A549 (cell line): ENCODE data around the gene RPL4.

Experiments
- CEBPB ChIP-seq, 2 experiments: fragments of >200 bp in 1 of 2; sonication (Bioruptor Twin) in 1 of 2; formaldehyde crosslinking in 1 of 2; IDR thresholded peaks; 2 replicates each; pipeline ENCODE4 v1.6.1; 2012 to 2016
- EHF ChIP-seq: fragments of 250-450 bp; sonication (Bioruptor Pico); IDR thresholded peaks from 2 replicates; pipeline ENCODE4 v1.5.0; 2020; ENCODE audit warnings: mild to moderate bottlenecking
- EP300 ChIP-seq, 2 experiments: fragments of >200 bp; sonication (Bioruptor Twin); formaldehyde crosslinking; IDR thresholded peaks; 2 replicates in 1 of 2; 3 replicates in 1 of 2; pipeline ENCODE4 v1.6.1; 2016 to 2017
- HDAC2 ChIP-seq: fragments of 200-600 bp; sonication (generic); IDR thresholded peaks from 2 replicates; pipeline ENCODE4 v1.6.1; 2016
- KDM1A ChIP-seq: fragments of 200-600 bp; sonication (generic); IDR thresholded peaks from 2 replicates; pipeline ENCODE4 v1.6.1; 2016; ENCODE audit warnings: low read depth, mild to moderate bottlenecking
- MYC ChIP-seq: IDR thresholded peaks from 2 replicates; pipeline ENCODE4 v1.6.1; 2012; ENCODE audit warnings: mild to moderate bottlenecking, inconsistent platforms, low read length, improper control_type of control experiment, borderline replicate concordance
- POLR2A ChIP-seq: IDR thresholded peaks from 2 replicates; pipeline ENCODE4 v1.6.1; 2012; ENCODE audit warnings: mild to moderate bottlenecking, low read length
- POLR2AphosphoS2 ChIP-seq: conservative IDR thresholded peaks from 2 replicates; pipeline ENCODE4 v1.6.1; 2012; ENCODE audit warnings: low read length, improper control_type of control experiment, inconsistent platforms
- RCOR1 ChIP-seq: fragments of 150-350 bp; IDR thresholded peaks from 2 replicates; pipeline ENCODE4 v1.6.1; 2014; ENCODE audit warnings: antibody characterized with exemption, low read length, low read depth
- SMC3 ChIP-seq: fragments of >200 bp; sonication (Bioruptor Twin); formaldehyde crosslinking; IDR thresholded peaks from 3 replicates; pipeline ENCODE4 v1.6.1; 2018; ENCODE audit warnings: inconsistent platforms
- ZFP36 ChIP-seq: fragments of 450-650 bp; IDR thresholded peaks from 2 replicates; pipeline ENCODE4 v1.6.1; 2014; ENCODE audit warnings: borderline replicate concordance; ENCODE audit not compliant: partially characterized antibody
- TF ChIP-seq, protein P1 (sequence below): fragments of >200 bp; sonication (Bioruptor Twin); formaldehyde crosslinking; IDR thresholded peaks from 3 replicates; pipeline ENCODE4 v1.5.1; 2016
- TF ChIP-seq, protein P2 (sequence below): IDR thresholded peaks from 2 replicates; pipeline ENCODE4 v1.6.1; 2012
- TF ChIP-seq, protein P3 (sequence below): IDR thresholded peaks from 2 replicates; pipeline ENCODE4 v1.6.1; 2012

DNA sequence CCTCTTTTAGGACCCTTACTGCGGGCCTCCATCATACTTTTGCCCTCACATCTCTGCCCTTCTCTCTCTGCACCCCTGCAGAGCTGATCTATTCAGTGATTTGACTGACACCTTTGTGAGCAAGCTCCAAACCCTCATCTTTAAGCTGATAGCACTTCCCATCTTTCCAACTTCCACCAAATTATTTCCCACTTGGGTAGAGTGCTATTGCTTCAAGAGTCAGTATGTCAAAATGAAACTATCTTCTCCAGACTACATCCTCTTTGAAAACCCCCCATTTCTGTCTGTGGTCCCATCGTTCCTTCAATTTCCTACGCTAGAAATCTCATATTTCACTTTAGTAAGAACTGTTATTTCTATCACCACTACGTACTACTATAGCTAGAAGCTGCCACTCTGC, 20.2 kb upstream of the RPL4 start:
- TF ChIP-seq POLR2A (no peak), CEBPB (IDR thresholded peaks at IDR 0.05) (no peak), EP300 (IDR thresholded peaks at IDR 0.05) (no peak), KDM1A (no peak), HDAC2 (no peak), RCOR1 (no peak), ZFP36 (no peak), EHF (CRISPR knock-in tag) (no peak), MYC (no peak), POLR2AphosphoS2 (no peak), SMC3 (no peak)
- TF ChIP-seq, protein P1, sequence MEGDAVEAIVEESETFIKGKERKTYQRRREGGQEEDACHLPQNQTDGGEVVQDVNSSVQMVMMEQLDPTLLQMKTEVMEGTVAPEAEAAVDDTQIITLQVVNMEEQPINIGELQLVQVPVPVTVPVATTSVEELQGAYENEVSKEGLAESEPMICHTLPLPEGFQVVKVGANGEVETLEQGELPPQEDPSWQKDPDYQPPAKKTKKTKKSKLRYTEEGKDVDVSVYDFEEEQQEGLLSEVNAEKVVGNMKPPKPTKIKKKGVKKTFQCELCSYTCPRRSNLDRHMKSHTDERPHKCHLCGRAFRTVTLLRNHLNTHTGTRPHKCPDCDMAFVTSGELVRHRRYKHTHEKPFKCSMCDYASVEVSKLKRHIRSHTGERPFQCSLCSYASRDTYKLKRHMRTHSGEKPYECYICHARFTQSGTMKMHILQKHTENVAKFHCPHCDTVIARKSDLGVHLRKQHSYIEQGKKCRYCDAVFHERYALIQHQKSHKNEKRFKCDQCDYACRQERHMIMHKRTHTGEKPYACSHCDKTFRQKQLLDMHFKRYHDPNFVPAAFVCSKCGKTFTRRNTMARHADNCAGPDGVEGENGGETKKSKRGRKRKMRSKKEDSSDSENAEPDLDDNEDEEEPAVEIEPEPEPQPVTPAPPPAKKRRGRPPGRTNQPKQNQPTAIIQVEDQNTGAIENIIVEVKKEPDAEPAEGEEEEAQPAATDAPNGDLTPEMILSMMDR: no peak
- TF ChIP-seq, protein P2, sequence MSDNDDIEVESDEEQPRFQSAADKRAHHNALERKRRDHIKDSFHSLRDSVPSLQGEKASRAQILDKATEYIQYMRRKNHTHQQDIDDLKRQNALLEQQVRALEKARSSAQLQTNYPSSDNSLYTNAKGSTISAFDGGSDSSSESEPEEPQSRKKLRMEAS: no peak
- TF ChIP-seq, protein P3, sequence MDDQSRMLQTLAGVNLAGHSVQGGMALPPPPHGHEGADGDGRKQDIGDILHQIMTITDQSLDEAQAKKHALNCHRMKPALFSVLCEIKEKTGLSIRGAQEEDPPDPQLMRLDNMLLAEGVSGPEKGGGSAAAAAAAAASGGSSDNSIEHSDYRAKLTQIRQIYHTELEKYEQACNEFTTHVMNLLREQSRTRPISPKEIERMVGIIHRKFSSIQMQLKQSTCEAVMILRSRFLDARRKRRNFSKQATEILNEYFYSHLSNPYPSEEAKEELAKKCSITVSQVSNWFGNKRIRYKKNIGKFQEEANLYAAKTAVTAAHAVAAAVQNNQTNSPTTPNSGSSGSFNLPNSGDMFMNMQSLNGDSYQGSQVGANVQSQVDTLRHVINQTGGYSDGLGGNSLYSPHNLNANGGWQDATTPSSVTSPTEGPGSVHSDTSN: no peak
